Hepatocyte (in vitro differentiated cells): Measurements from ENCODE around the gene GMDS.

Experiments used
- EZH2 ChIP-seq: fragments of 200-600 bp; sonication (generic); IDR thresholded peaks from 2 replicates; pipeline ENCODE4 v1.6.1; 2016; ENCODE audit warnings: antibody characterized with exemption, mild to moderate bottlenecking, borderline replicate concordance
- TF ChIP-seq, protein P1 (sequence below): fragments of 200-600 bp; sonication (generic); IDR thresholded peaks from 2 replicates; pipeline ENCODE4 v1.5.1; 2016; ENCODE audit warnings: antibody characterized with exemption, mild to moderate bottlenecking; ENCODE audit not compliant: poor library complexity

DNA sequence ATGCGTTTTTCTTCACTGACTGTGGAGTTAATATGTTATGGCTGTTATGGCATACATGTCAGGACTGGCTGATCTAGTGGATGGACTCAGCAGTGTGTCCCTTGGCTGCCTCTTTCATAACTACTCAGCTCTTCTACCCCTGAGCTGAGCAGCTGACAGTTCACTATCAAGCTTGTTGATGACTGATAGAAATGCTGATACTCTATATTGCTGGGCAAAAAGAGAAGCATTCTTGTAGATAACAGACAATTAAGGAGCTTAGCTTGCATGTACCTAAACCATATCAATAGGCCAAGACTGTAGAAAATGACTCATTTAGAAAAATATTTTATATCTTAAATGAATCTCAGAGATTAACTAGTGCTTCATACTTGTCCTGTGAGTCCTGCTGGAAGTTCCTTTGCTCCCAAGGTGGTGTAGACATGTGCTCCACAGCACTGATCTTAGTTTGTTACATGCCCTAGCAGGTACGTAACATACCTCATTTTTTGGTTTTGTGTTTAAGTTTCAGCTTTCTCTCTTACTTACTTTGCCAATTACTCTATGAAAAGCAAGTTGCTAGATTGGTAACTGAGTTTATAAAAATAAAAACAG lies 236.9 kb downstream of the GMDS start:
- TF ChIP-seq EZH2, result no peak
- TF ChIP-seq, protein P1, sequence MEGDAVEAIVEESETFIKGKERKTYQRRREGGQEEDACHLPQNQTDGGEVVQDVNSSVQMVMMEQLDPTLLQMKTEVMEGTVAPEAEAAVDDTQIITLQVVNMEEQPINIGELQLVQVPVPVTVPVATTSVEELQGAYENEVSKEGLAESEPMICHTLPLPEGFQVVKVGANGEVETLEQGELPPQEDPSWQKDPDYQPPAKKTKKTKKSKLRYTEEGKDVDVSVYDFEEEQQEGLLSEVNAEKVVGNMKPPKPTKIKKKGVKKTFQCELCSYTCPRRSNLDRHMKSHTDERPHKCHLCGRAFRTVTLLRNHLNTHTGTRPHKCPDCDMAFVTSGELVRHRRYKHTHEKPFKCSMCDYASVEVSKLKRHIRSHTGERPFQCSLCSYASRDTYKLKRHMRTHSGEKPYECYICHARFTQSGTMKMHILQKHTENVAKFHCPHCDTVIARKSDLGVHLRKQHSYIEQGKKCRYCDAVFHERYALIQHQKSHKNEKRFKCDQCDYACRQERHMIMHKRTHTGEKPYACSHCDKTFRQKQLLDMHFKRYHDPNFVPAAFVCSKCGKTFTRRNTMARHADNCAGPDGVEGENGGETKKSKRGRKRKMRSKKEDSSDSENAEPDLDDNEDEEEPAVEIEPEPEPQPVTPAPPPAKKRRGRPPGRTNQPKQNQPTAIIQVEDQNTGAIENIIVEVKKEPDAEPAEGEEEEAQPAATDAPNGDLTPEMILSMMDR, result no peak
